K562 (cell line): ENCODE measurements around the gene FBXO46. TPM values are rescaled to one million over a fixed set of nuclear protein-coding genes. Genes with fewer than 3 reads are reported as not detected.
A peak's percentile ranks its signal among the peaks of the same experiment; 100 is the strongest.

Experiments
- C11orf30 ChIP-seq: fragments of 450-650 bp; IDR thresholded peaks from 2 replicates; pipeline ENCODE4 v1.6.1; 2016; ENCODE audit warnings: low read depth, mild to moderate bottlenecking
- EHMT2 ChIP-seq: fragments of 450-650 bp; IDR thresholded peaks from 2 replicates; pipeline ENCODE4 v1.6.1; 2018; ENCODE audit warnings: antibody characterized with exemption
- PHB ChIP-seq: fragments of 250-450 bp; sonication (Bioruptor Pico); IDR thresholded peaks from 2 replicates; pipeline ENCODE4 v1.5.0; 2021
- SFPQ ChIP-seq: fragments of 200-400 bp; formaldehyde crosslinking; IDR thresholded peaks from 2 replicates; pipeline ENCODE4 v1.6.1; 2017; ENCODE audit warnings: mild to moderate bottlenecking, low read depth, low read length, moderate library complexity
- SMARCC2 ChIP-seq: fragments of 450-650 bp; IDR thresholded peaks from 2 replicates; pipeline ENCODE4 v1.6.1; 2017; ENCODE audit warnings: antibody characterized with exemption, moderate library complexity, mild to moderate bottlenecking, low read depth
- SOX6 ChIP-seq: fragments of 450-650 bp; IDR thresholded peaks from 2 replicates; pipeline ENCODE4 v1.6.1; 2014; ENCODE audit warnings: mild to moderate bottlenecking
- STAG1 ChIP-seq: sonication (generic); formaldehyde crosslinking; IDR thresholded peaks from 2 replicates; pipeline ENCODE4 v1.5.0; 2020; ENCODE audit warnings: missing genetic modification reagents, borderline replicate concordance
- TFAM ChIP-seq: fragments of 250-450 bp; sonication (Bioruptor Pico); conservative IDR thresholded peaks from 2 replicates; pipeline ENCODE4 v1.5.0; 2021; ENCODE audit warnings: mild to moderate bottlenecking, moderate library complexity
- TOE1 ChIP-seq, 2 experiments: fragments of 450-650 bp in 1 of 2; sonication (generic) in 1 of 2; formaldehyde crosslinking in 1 of 2; IDR thresholded peaks; 2 replicates each; pipeline versions ENCODE4 v1.7.1 to v1.8.0; 2016 to 2022; ENCODE audit warnings: borderline replicate concordance in 2 of 2, mild to moderate bottlenecking in 2 of 2, antibody characterized with exemption in 1 of 2, inconsistent platforms in 1 of 2, low read depth in 1 of 2, missing genetic modification reagents in 1 of 2, moderate library complexity in 1 of 2
- USF1 ChIP-seq: sonication (generic); formaldehyde crosslinking; IDR thresholded peaks from 2 replicates; pipeline ENCODE4 v1.9.0; 2022; ENCODE audit warnings: mild to moderate bottlenecking, missing genetic modification reagents
- VEZF1 ChIP-seq: fragments of 200-800 bp; sonication (Bioruptor generic); IDR thresholded peaks from 2 replicates; pipeline ENCODE4 v1.6.1; 2017; ENCODE audit warnings: missing genetic modification characterization, missing compliant biosample characterization
- ZNF146 ChIP-seq: IDR thresholded peaks from one replicate; pipeline ENCODE4 v1.6.1; 2018; ENCODE audit warnings: missing compliant biosample characterization; ENCODE audit not compliant: unreplicated experiment
- ZNF174 ChIP-seq: fragments of 250-450 bp; sonication (Bioruptor Pico); IDR thresholded peaks from 2 replicates; pipeline ENCODE4 v1.4.0; 2020; ENCODE audit warnings: mild to moderate bottlenecking
- ZNF583 ChIP-seq: fragments of 250-450 bp; sonication (Bioruptor Pico); IDR thresholded peaks from 2 replicates; pipeline ENCODE4 v1.4.0; 2020
- ZNF778 ChIP-seq: fragments of 450-650 bp; formaldehyde crosslinking; IDR thresholded peaks from 2 replicates; pipeline ENCODE4 v1.4.0; 2020; ENCODE audit warnings: mild to moderate bottlenecking, moderate library complexity
- polyA plus RNA-seq, 8 experiments: library from polyadenylated mRNA; depleted of rRNA in 4 of 8; stranded (reverse) in 5 of 8; unstranded in 3 of 8; fragments of >200 nt; fragmentation: Nextera tagmentation in 2 of 8; fragmentation: Illumina TruSeq in 1 of 8; extraction: Ambion mirVana in 2 of 8; extraction: Trizol in 1 of 8; gene quantifications; 2 replicates each; pipeline versions ENCODE4 v1.2.1 to v1.2.3, GENCODE V29; 2011 to 2014; ENCODE audit warnings: inconsistent platforms in 1 of 8, missing spikeins in 1 of 8
- total RNA-seq, 7 experiments: library from RNA; depleted of rRNA in 6 of 7; stranded (reverse); fragments of >200 nt in 6 of 7; fragmentation: Illumina TruSeq in 2 of 7; extraction: Trizol in 2 of 7; gene quantifications; 2 replicates each; pipeline versions ENCODE4 v1.2.1 to v1.2.3, GENCODE V29; 2011 to 2021; ENCODE audit warnings: low replicate concordance in 1 of 7
- TF ChIP-seq, protein P1 (sequence below): sonication (generic); formaldehyde crosslinking; IDR thresholded peaks from 2 replicates; pipeline ENCODE4 v1.8.1; 2023; ENCODE audit warnings: mild to moderate bottlenecking, missing genetic modification reagents
- TF ChIP-seq, protein P2 (sequence below), 3 experiments: IDR thresholded peaks in 2 of 3; conservative IDR thresholded peaks in 1 of 3; 2 replicates each; pipeline ENCODE4 v1.5.1; 2011 to 2012; ENCODE audit warnings: low read length in 3 of 3, mild to moderate bottlenecking in 3 of 3, control low read depth in 2 of 3, improper control_type of control experiment in 1 of 3, inconsistent platforms in 1 of 3, low read depth in 1 of 3, mixed read lengths in 1 of 3, moderate library complexity in 1 of 3; ENCODE audit not compliant: insufficient read depth in 2 of 3

The FBXO46 gene
- total and polyA plus RNA-seq, 9 of the 15 experiments (the other 6 are each of a cell fraction or from before 2014, with no cell fraction given) = 1.5 to 36.1 (median 7.3) TPM

DNA sequence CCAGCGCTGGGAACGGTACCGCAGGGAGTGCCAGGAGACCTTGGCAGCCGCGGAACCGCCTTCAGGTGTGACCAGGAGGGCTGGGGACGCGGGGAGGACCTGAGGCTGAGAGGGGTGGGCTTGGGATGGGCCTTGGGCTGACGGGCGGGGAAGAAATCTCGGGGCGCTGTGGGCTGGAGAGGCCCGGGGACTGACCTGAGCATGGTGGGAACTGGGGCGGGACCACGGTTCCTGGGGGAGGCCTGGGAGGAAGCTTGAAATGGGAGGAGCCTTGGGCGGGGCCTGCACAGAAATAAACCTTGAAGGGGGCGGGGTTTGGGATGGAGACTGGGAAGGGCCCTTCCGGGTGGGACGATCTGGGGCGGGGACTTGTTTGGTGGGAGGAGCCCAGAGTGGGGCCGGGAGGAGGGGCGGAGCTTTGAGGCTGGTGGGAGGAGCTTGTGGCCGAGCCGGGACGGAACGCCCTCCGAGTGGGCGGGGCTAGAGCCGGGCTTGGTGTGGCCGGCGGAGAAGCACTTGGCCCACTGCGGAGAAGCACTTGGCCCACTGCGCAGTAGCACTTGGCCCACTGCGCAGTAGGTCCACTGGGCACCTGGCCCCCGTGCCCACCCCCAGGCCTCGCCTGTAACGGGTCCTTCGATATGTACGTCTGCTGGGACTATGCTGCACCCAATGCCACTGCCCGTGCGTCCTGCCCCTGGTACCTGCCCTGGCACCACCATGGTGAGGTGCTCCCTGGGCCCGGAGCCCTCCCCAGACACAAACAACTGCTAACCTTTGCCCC is 59.8 kb downstream of the FBXO46 start (continued):
- TF ChIP-seq VEZF1 = no peak; the same call in 1 of the 2 replicates
- TF ChIP-seq, protein P1, sequence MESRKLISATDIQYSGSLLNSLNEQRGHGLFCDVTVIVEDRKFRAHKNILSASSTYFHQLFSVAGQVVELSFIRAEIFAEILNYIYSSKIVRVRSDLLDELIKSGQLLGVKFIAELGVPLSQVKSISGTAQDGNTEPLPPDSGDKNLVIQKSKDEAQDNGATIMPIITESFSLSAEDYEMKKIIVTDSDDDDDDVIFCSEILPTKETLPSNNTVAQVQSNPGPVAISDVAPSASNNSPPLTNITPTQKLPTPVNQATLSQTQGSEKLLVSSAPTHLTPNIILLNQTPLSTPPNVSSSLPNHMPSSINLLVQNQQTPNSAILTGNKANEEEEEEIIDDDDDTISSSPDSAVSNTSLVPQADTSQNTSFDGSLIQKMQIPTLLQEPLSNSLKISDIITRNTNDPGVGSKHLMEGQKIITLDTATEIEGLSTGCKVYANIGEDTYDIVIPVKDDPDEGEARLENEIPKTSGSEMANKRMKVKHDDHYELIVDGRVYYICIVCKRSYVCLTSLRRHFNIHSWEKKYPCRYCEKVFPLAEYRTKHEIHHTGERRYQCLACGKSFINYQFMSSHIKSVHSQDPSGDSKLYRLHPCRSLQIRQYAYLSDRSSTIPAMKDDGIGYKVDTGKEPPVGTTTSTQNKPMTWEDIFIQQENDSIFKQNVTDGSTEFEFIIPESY = no peak
- no peak for TF ChIP-seq ZNF174
- TF ChIP-seq, protein P2, sequence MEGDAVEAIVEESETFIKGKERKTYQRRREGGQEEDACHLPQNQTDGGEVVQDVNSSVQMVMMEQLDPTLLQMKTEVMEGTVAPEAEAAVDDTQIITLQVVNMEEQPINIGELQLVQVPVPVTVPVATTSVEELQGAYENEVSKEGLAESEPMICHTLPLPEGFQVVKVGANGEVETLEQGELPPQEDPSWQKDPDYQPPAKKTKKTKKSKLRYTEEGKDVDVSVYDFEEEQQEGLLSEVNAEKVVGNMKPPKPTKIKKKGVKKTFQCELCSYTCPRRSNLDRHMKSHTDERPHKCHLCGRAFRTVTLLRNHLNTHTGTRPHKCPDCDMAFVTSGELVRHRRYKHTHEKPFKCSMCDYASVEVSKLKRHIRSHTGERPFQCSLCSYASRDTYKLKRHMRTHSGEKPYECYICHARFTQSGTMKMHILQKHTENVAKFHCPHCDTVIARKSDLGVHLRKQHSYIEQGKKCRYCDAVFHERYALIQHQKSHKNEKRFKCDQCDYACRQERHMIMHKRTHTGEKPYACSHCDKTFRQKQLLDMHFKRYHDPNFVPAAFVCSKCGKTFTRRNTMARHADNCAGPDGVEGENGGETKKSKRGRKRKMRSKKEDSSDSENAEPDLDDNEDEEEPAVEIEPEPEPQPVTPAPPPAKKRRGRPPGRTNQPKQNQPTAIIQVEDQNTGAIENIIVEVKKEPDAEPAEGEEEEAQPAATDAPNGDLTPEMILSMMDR (IDR thresholded peaks at IDR 0.05 in 2 of 3, conservative IDR thresholded peaks at IDR 0.05 in 1 of 3; ENCODE audit: insufficient read depth in 2 of 3, low read depth in 1 of 3, low read length in 3 of 3) = no peak
- TF ChIP-seq ZNF583 = no peak
- no peak for TF ChIP-seq TFAM (CRISPR knock-in tag)
- no peak for TF ChIP-seq C11orf30
- TF ChIP-seq USF1 = no peak
- 0 out of 2 replicates have a peak, but pooled peaks have one; percentile 21 for TF ChIP-seq TOE1 (IDR thresholded peaks at IDR 0.05; ENCODE audit: borderline replicate concordance)
- TF ChIP-seq TOE1 (CRISPR knock-in tag; IDR thresholded peaks at IDR 0.05; ENCODE audit: borderline replicate concordance, low read depth) = no peak
- no peak for TF ChIP-seq SOX6
- no peak for TF ChIP-seq ZNF778 (CRISPR knock-in tag)
- TF ChIP-seq SFPQ = no peak
- no peak for TF ChIP-seq ZNF146 (CRISPR knock-in tag)
- TF ChIP-seq SMARCC2 = no peak
- TF ChIP-seq STAG1 = peak; percentile 35; the same call in 1 of the 2 replicates
- no peak for TF ChIP-seq PHB
- no peak for TF ChIP-seq EHMT2
